Mononuclear cell (primary cell): Measurements from ENCODE around the gene GAGE13. TPM values are rescaled to one million over a fixed set of nuclear protein-coding genes. Genes with fewer than 3 reads are reported as not detected.
"Not testable (repeated sequence)": the region's sequence is repeated elsewhere in the genome, so short reads cannot be mapped to it uniquely, and the experiment has no call there.

Experiments
- H3K27me3 ChIP-seq: 2 replicates; pipeline ENCODE4 v1.6.0; 2011; ENCODE audit warnings: low read length, control low read depth; ENCODE audit not compliant: insufficient read depth
- H3K4me1 ChIP-seq: 2 replicates; pipeline ENCODE4 v1.5.1; 2011; ENCODE audit warnings: mild to moderate bottlenecking, low read length, control low read depth; ENCODE audit not compliant: insufficient read depth
- H3K4me3 ChIP-seq: 2 replicates; pipeline ENCODE4 v1.5.1; 2011; ENCODE audit warnings: mild to moderate bottlenecking, low read length, moderate library complexity
- H3K9me3 ChIP-seq: 2 replicates; pipeline ENCODE4 v1.5.1; 2011; ENCODE audit warnings: low read depth, mild to moderate bottlenecking, control low read depth, low read length
- total RNA-seq: library from RNA; depleted of rRNA; stranded (reverse); fragments of >200 nt; gene quantifications from one replicate; pipeline ENCODE4 v1.2.3, GENCODE V29; 2012

The GAGE13 gene, protein sequence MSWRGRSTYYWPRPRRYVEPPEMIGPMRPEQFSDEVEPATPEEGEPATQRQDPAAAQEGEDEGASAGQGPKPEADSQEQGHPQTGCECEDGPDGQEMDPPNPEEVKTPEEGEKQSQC
- not detected for total RNA-seq

DNA sequence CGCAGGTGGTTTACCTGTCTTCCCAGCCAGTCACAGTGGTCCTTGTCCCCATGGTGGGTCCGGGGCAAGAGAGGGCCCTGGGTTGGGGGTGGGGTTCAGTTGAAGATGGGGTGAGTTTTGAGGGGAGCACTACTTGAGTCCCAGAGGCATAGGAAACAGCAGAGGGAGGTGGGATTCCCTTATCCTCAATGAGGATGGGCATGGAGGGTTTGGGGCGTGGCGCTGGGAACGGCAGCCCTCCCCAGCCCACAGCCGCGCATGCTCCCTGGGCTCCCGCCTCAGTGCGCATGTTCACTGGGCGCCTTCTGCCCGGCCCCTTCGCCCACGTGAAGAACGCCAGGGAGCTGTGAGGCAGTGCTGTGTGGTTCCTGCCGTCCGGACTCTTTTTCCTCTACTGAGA, at the start of gene GAGE13:
Gene GAGE13, plus strand, starts transcription at position 301 of the 400 bp plus-strand sequence. CDS start 1,156 bp downstream, outside the sequence.
- H3K9me3 ChIP-seq, H3K4me1 ChIP-seq, H3K27me3 ChIP-seq, H3K4me3 ChIP-seq: not testable (repeated sequence)

DNA sequence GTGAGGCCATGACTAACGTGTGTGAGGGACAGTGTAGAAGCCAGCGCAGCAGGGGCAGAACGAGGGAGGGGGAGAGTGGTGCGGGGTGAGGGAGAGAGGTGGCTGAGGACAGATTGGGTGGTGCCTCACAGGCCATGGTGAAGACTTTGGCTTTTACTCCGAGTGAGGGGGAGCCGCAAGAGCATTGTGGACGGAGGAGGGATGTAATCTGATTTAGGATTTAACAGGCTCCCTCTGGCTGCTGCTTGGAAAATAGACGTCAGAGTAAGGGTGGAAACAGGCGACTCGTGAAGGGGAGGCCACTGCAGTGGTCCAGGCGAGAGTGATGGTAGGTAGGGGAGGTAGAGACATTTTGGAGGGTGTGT, 48.8 kb upstream of the GAGE13 start:
- Histone ChIP-seq H3K9me3 (no peaks in the 10 kb centered on the region), H3K4me1 (no peaks in the 10 kb centered on the region), H3K27me3 (no peaks in the 10 kb centered on the region), H3K4me3 (no peak overlapping the region)

DNA sequence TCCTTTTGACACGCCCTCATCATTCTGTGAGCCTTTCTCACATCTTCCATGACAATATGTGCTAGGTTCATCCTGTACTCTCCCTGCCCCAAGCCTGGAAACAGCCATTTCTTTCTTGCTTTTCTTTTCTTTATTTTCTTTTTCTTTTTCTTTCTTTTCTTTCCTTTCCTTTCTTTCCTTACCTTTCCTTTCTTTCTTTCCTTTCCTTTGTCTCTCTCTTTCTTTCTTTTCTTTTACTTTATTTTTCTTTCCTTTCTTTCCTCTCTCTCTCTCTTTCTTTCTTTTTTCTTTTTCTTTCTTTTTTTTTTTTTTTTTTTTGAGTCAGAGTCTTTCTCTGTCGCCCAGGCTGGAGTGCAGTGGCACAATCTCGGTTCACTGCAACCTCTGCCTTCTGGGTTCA, 47.2 kb upstream of the GAGE13 start:
- H3K27me3 ChIP-seq: no peaks in the 10 kb centered on the region
- H3K4me1 ChIP-seq: no peaks in the 10 kb centered on the region
- no peaks in the 10 kb centered on the region for H3K9me3 ChIP-seq
- no peak overlapping the region for H3K4me3 ChIP-seq

DNA sequence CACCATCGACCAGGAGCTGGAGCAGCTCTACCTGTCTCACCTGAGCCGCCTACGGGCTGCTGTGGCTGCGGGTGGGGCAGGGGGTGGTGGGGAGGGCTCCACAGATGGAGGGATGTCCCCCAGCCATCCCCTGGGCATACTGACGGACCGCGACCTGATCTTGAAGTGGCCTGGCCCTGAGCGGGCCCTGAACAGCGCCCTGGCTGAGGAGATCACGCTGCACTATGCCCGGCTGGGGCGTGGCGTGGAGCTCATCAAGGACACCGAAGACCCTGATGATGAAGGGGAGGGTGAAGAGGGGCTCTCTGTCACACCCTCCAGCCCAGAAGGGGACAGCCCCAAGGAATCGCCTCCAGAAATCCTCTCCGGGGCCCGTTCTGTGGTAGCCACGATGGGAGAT, 45.2 kb upstream of the GAGE13 start:
- H3K4me3 ChIP-seq: no peak overlapping the region
- H3K9me3 ChIP-seq: no peaks in the 10 kb centered on the region
- no peaks in the 10 kb centered on the region for H3K27me3 ChIP-seq
- no peaks in the 10 kb centered on the region for H3K4me1 ChIP-seq

DNA sequence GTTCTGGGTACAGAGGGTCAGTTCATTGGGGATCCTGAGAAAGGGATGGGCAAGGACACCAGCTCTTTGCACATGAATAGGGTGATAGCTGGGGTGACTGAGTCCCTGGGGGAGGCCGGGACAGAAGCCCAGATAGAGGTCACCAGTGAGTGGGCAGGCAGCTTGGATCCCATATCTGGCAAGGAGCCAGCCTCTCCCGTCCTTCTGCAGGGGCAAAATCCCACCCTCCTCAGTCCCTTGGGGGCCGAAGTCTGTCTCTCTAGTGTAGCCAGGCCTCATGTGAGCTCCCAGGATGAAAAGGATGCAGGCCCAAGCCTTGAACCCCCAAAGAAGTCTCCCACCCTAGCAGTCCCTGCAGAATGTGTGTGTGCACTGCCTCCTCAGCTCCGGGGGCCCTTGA, 44.8 kb upstream of the GAGE13 start:
- Histone ChIP-seq H3K4me3 (no peak overlapping the region), H3K27me3 (no peaks in the 10 kb centered on the region), H3K4me1 (no peaks in the 10 kb centered on the region), H3K9me3 (no peaks in the 10 kb centered on the region)

DNA sequence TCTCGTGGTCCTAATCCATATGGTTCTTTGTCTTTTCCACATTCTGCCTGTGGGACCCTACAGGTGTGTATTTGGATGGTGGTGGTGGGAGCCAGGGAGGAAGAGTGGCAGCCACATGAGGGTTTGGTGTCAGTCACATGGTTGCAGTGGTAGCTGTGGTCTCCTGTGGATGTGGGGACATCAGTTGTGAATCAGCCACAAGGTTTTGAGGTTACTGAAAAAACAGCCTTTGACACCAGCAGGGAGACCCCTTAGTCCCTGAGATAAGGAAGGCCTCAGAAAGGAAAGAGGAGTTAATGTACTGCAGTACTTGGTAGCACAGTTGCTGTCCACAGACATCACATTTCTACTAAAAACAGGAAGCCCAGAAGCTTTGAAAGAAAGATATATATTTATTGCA, 43.7 kb upstream of the GAGE13 start:
- no peaks in the 10 kb centered on the region for H3K9me3 ChIP-seq
- H3K27me3 ChIP-seq: no peaks in the 10 kb centered on the region
- no peaks in the 10 kb centered on the region for H3K4me1 ChIP-seq
- no peak overlapping the region for H3K4me3 ChIP-seq

DNA sequence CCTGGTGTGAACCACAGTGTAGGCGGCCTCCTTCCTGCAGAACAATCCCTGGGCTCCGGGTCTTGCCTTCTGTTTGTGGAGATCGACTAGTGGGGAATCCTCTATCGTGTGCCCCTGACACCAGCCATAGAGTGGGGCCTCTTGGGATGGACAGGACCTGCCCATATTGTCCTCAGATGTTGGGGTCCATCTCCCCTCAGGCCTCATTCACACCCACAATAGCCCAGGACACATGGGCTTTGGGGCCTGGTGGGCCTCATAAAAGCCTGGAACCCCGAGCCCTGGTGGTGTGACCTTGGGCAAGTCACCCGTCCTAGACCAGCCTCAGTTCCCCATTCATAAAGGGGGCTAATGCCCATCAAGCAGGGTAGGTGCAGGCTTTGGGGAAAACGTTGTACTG, 41.2 kb upstream of the GAGE13 start:
- Histone ChIP-seq H3K27me3 (no peaks in the 10 kb centered on the region), H3K4me3 (no peak overlapping the region), H3K9me3 (no peaks in the 10 kb centered on the region), H3K4me1 (no peaks in the 10 kb centered on the region)

DNA sequence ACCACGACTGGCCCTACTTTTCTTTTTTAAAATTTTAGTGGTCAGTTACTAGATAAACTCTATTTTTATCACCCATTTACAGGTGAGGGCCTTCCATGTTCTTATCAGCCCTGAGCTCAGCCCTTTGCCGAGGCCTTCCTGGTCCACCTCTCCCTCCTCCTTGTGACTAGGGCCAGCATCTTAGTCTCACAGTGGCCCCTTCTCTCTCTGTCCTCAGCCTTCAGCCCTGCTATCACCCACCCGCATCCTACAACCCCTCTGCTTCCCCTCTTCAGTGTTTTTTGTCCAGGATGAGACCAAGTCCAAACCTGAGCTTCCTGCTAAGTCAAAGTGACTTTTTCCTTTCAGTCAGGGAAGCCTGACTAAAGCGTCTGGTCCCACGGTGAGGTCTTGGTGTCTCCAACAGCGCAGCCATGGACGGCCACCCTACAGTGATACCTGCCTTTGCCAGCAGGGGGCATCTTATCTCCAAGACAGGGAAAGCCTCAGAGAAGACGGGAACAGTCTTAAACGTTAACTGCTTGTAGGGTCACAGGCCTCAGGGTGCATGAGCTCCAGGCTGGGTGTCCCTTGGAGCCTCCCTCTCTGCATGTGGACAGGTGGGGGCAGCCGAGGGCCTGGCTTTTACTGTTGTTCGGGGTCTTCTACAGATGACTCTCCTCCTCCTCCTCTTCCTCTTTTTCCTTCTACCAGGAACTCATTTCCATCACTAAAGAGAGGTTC, 39.6 kb upstream of the GAGE13 start:
- no peaks in the 10 kb centered on the region for H3K9me3 ChIP-seq
- no peaks in the 10 kb centered on the region for H3K27me3 ChIP-seq
- no peak overlapping the region for H3K4me3 ChIP-seq
- no peaks in the 10 kb centered on the region for H3K4me1 ChIP-seq

DNA sequence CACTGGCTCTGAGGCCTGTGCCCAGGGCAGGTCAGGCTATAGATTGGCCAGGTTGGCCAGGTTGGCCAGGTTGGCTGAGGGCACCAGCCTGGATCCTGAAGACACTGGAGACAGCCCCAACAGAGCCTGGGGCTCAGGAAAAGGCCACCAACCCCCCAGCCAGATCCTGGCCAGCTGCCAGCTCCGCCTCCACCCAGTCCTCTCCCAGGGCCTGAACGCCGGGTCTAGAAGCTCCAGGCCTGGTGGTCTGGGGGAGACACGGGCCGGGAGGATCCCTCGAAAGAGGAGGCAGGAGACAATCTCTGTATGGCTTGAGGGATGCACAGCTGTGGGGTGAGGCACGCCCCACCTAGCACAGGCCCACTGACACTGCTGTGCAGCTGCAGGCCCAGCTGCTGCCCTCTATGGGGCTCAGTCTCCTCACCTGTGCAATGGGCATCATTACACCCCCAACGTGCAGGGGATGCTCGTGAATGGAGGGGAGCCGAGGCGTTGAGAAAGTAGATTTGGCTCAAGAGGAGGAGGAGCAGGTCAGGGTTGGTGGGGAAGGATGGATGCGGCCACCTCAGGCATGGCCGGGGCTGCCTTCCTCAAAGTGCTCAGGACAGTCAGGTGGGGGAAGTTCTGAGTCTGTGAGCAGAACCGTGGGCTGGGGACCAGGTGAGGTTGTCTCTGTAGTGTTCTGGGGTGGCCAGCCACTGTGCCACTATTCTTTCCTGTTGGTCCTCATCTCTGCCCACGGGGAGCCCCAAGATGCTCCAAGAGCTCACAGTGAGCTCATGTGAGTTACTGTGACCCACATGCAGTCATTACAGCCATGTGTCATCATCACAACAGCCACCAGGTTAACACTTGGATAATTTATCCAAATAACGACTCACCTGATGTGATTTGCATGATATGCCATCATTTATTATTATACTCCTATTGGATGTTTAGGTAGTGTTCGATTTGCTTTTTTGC, 38.7 kb upstream of the GAGE13 start:
- Histone ChIP-seq H3K9me3 (no peaks in the 10 kb centered on the region), H3K4me1 (no peaks in the 10 kb centered on the region), H3K4me3 (no peak overlapping the region)

DNA sequence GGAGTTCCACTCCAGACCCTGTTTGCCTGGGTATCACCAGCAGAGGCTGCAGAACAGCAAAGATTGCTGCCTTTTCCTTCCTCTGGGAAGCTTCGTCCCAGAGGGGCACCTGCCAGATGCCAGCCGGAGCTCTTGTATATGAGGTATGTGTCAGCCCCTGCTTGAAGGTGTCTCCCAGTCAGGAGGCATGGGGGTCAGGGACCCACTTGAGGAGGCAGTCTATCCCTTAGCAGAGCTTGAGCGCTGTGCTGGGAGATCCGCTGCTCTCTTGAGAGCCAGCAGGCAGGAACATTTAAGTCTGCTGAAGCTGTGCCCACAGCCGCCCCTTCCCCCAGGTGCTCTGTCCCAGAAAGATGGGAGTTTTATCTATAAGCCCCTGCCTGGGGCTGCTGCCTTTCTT, 32.1 kb upstream of the GAGE13 start:
- H3K4me1 ChIP-seq, H3K9me3 ChIP-seq, H3K4me3 ChIP-seq, H3K27me3 ChIP-seq: not testable (repeated sequence)

More for the DNA sequence above, 38.7 kb upstream of the GAGE13 start:
- H3K27me3 ChIP-seq: no peaks in the 10 kb centered on the region

DNA sequence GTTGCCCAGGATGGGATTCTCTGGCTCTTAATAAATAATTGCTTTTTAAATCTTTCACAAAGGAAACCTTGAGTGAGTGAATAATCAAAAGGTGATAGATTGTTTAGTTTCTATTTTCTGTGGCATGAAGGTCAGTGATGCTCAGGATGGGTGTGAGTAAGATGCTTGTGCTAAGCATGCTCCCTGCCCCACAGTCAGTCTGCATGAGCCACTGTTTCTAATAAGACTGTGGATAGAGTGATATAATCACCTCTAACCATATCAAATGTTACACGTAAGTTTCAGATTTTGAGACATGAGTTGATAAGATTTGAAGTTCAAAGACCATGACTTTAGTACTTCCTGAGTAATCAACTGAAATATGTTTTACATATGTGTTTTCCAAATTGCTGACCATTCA, 30.7 kb upstream of the GAGE13 start:
- Histone ChIP-seq H3K9me3 (no peaks in the 10 kb centered on the region), H3K27me3 (no peaks in the 10 kb centered on the region), H3K4me3 (no peak overlapping the region), H3K4me1 (no peaks in the 10 kb centered on the region)

DNA sequence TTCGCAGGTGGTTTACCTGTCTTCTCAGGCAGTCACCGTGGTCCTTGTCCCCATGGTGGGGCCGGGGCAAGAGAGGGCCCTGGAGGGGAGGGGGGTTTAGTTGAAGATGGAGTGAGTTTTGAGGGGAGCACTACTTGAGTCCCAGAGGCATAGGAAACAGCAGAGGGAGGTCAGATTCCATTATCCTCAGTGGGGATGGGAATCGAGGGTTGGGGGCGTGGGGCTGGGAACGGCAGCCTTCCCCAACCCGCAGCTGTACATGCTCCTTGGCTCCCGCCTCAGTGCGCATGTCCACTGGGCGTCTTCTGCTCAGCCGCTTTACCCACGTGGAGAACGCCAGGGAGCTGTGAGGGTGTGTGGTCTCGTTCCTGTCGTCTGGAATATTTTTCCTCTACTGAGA, 28.0 kb upstream of the GAGE13 start, which contains the start of gene GAGE10:
Gene GAGE10, plus strand, starts transcription at position 301 of the 400 bp plus-strand sequence. CDS start 1,214 bp downstream, outside the sequence.
- Histone ChIP-seq H3K4me3 (no peak within 1 kb of the TSS), H3K27me3 (no peaks in the 10 kb centered on the region), H3K9me3 (no peaks in the 10 kb centered on the region), H3K4me1 (peaks cover 4% of the 10 kb centered on the region)

DNA sequence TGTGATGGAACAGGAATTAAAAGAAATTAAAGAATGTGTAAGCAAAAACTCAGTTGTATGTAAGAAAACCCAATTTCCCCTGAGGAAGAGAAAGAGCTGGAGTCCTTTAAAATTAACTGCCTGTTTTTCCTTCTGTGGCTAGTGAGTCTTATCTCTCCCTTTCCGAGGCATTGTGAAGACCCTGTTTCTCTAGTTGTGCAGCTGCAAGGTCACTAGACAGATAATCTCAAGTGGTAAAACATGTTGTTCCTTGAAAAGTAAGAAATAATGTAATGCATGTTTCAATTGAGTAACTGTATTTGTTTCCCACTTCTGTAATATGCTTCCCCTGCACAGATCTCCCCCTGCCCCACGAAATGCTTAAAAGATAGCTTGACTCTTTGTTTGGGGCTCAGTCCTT, 23.6 kb upstream of the GAGE13 start:
- not testable (repeated sequence) for H3K27me3 ChIP-seq, H3K4me3 ChIP-seq, H3K9me3 ChIP-seq
- H3K4me1 ChIP-seq: peaks cover 39% of the 10 kb centered on the region

DNA sequence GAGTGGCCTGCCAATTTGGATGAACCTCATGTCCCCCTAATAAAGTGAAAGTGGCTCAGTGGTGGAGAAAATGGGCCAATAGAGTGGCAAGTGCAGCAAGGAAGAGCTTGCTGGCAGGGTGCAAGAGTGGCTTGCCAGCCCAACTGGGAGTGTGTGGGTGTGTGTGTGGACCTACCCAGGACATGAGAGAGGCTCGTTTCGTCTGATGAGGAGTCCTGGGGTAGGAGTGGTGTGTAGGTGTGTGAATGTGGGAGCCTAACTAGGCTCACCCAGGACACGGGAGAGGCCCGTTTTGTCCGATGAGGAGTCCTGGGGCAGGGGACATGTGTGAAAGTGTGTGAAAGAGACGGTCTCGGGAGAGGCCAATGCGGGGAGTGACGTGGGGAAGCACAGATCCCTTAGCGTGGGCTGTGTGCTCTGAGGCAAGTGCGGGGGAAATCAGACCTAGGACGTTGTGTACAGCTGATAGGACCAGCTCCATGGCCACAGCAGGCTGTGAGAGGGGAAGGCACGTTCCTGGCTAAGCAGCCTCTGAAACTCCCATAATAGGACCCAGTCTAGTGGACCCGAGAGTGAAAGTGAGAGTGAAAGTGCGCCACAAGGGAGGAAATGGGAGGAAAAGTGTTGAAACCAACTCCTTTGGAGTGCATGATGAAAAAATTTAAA, 22.6 kb upstream of the GAGE13 start:
- H3K4me3 ChIP-seq: peak overlapping the region; percentile 27

More for the DNA sequence above, 22.6 kb upstream of the GAGE13 start:
- H3K4me1 ChIP-seq: peaks cover 39% of the 10 kb centered on the region
- H3K9me3 ChIP-seq: no peaks in the 10 kb centered on the region
- H3K27me3 ChIP-seq: no peaks in the 10 kb centered on the region
